IMR-90 (cell line): ENCODE measurements around the gene RAPGEF3. TPM values are rescaled to one million over a fixed set of nuclear protein-coding genes. Genes with fewer than 3 reads are reported as not detected.

Experiments used
- ATAC-seq: fragments of 200-7000 bp; cut with Tn5 transposase; 2 replicates; pipeline ENCODE4 v1.9.1; 2020; ENCODE audit warnings: low read depth, mild to moderate bottlenecking, moderate library complexity
- BruUV-seq: library from RNA; stranded (reverse); fragments of 400-500 nt; replicated peaks from 2 replicates; lab custom pipeline; 2021; lab: Mats Ljungman, UMichigan
- CTCF ChIA-PET: fragments of 300-600 bp; formaldehyde crosslinking; extraction: SDS; loops from one replicate; lab custom pipeline; 2021; ENCODE audit warnings: antibody characterized with exemption; lab: Yijun Ruan, JAX
- POLR2A ChIA-PET: fragments of 300-600 bp; sonication (Branson Sonifier 250); formaldehyde crosslinking; loops from one replicate; lab custom pipeline; 2022; ENCODE audit warnings: antibody characterized with exemption; ENCODE audit not compliant: unreplicated experiment; lab: Charles Lee
- DNase-seq: peaks from one replicate; pipeline ENCODE4 v3.0.0; 2013
- H2AFZ ChIP-seq: replicated peaks from 2 replicates; pipeline ENCODE3; 2013; ENCODE audit warnings: low read length, mild to moderate bottlenecking; ENCODE audit not compliant: poor library complexity
- H2AK5ac ChIP-seq: 2 replicates; pipeline ENCODE4 v1.6.1; 2013; ENCODE audit warnings: low read depth, low read length, inconsistent platforms
- H2AK9ac ChIP-seq: replicated peaks from 2 replicates; pipeline ENCODE3; 2013; ENCODE audit warnings: mild to moderate bottlenecking, low read depth, low read length, moderate library complexity; ENCODE audit not compliant: poor library complexity
- H2BK120ac ChIP-seq: 2 replicates; pipeline ENCODE4 v1.6.1; 2013; ENCODE audit warnings: low read depth, low read length, inconsistent platforms
- H2BK15ac ChIP-seq: 3 replicates; pipeline ENCODE4 v1.6.1; 2013; ENCODE audit warnings: low read depth, low read length, inconsistent platforms
- H2BK20ac ChIP-seq: 2 replicates; pipeline ENCODE4 v1.6.1; 2013; ENCODE audit warnings: low read depth, mild to moderate bottlenecking, inconsistent platforms, low read length, moderate library complexity
- H2BK5ac ChIP-seq: 2 replicates; pipeline ENCODE4 v1.6.1; 2013; ENCODE audit warnings: mild to moderate bottlenecking, low read depth, low read length, inconsistent platforms; ENCODE audit not compliant: poor library complexity, severe bottlenecking
- H3K14ac ChIP-seq: replicated peaks from 2 replicates; pipeline ENCODE4 v1.6.1; 2013; ENCODE audit warnings: low read depth, low read length, inconsistent platforms
- H3K18ac ChIP-seq: 2 replicates; pipeline ENCODE4 v1.6.1; 2013; ENCODE audit warnings: low read depth, low read length, control low read depth
- H3K23ac ChIP-seq: 2 replicates; pipeline ENCODE4 v1.6.1; 2013; ENCODE audit warnings: low read depth, low read length, inconsistent platforms
- H3K27ac ChIP-seq: 2 replicates; pipeline ENCODE4 v1.5.1; 2013; ENCODE audit warnings: mild to moderate bottlenecking, control low read depth, low read length; ENCODE audit not compliant: insufficient read depth
- H3K27me3 ChIP-seq: 2 replicates; pipeline ENCODE4 v1.6.1; 2013; ENCODE audit warnings: low read length; ENCODE audit not compliant: control insufficient read depth, insufficient read depth
- H3K36me3 ChIP-seq: 2 replicates; pipeline ENCODE4 v1.6.1; 2013; ENCODE audit warnings: low read length, mixed read lengths; ENCODE audit not compliant: control insufficient read depth, insufficient read depth
- H3K4ac ChIP-seq: 2 replicates; pipeline ENCODE4 v1.6.1; 2013; ENCODE audit warnings: low read depth, low read length, inconsistent platforms
- H3K4me1 ChIP-seq: 2 replicates; pipeline ENCODE4 v1.6.1; 2013; ENCODE audit warnings: low read length, mixed read lengths; ENCODE audit not compliant: control insufficient read depth, insufficient read depth
- H3K4me2 ChIP-seq: 2 replicates; pipeline ENCODE4 v1.6.1; 2013; ENCODE audit warnings: low read depth, mild to moderate bottlenecking, control low read depth, low read length, moderate library complexity
- H3K4me3 ChIP-seq: 2 replicates; pipeline ENCODE4 v1.5.1; 2013; ENCODE audit warnings: low read depth, mild to moderate bottlenecking, control low read depth, low read length, moderate library complexity; ENCODE audit not compliant: insufficient read depth
- H3K56ac ChIP-seq: 2 replicates; pipeline ENCODE4 v1.6.1; 2013; ENCODE audit warnings: low read length, inconsistent platforms; ENCODE audit not compliant: insufficient read depth; ENCODE audit errors: extremely low read depth
- H3K79me1 ChIP-seq, 2 experiments: 2 replicates each; pipeline ENCODE4 v1.6.1; 2013; ENCODE audit warnings: low read length in 2 of 2, inconsistent platforms in 1 of 2, low read depth in 1 of 2
- H3K9ac ChIP-seq: 2 replicates; pipeline ENCODE4 v1.6.1; 2013; ENCODE audit warnings: low read depth, low read length, control low read depth
- H3K9me1 ChIP-seq: 2 replicates; pipeline ENCODE4 v1.6.1; 2013; ENCODE audit warnings: low read length, inconsistent platforms; ENCODE audit not compliant: insufficient read depth
- H3K9me3 ChIP-seq: 2 replicates; pipeline ENCODE4 v1.6.1; 2013; ENCODE audit warnings: low read length; ENCODE audit not compliant: control insufficient read depth, insufficient read depth
- H4K20me1 ChIP-seq: 2 replicates; pipeline ENCODE4 v1.6.1; 2013; ENCODE audit warnings: low read length, inconsistent platforms; ENCODE audit not compliant: insufficient read depth
- H4K5ac ChIP-seq: 2 replicates; pipeline ENCODE4 v1.6.1; 2013; ENCODE audit warnings: mild to moderate bottlenecking, low read depth, low read length, control low read depth
- H4K8ac ChIP-seq, 2 experiments: 2 replicates each; pipeline ENCODE4 v1.6.1; 2013; ENCODE audit warnings: low read depth in 2 of 2, low read length in 2 of 2, control low read depth in 1 of 2, inconsistent platforms in 1 of 2
- H4K91ac ChIP-seq: 2 replicates; pipeline ENCODE4 v1.6.1; 2013; ENCODE audit warnings: low read depth, low read length, inconsistent platforms; ENCODE audit not compliant: insufficient read depth
- CEBPB ChIP-seq: IDR thresholded peaks from 2 replicates; pipeline ENCODE4 v1.6.1; 2012; ENCODE audit warnings: low read depth, low read length, improper control_type of control experiment
- MXI1 ChIP-seq: IDR thresholded peaks from 2 replicates; pipeline ENCODE4 v1.6.1; 2012; ENCODE audit warnings: low read depth, mild to moderate bottlenecking, low read length, moderate library complexity, borderline replicate concordance
- NFE2L2 ChIP-seq: fragments of 150-350 bp; IDR thresholded peaks from 2 replicates; pipeline ENCODE4 v1.6.1; 2016; ENCODE audit warnings: low read depth, mild to moderate bottlenecking, low read length
- POLR2A ChIP-seq: IDR thresholded peaks from 2 replicates; pipeline ENCODE4 v1.6.1; 2012; ENCODE audit warnings: mild to moderate bottlenecking, low read depth, low read length
- RAD21 ChIP-seq: IDR thresholded peaks from 2 replicates; pipeline ENCODE4 v1.6.1; 2012; ENCODE audit warnings: low read length, improper control_type of control experiment
- RCOR1 ChIP-seq: IDR thresholded peaks from 2 replicates; pipeline ENCODE4 v1.6.1; 2012; ENCODE audit warnings: mild to moderate bottlenecking, low read length, improper control_type of control experiment; ENCODE audit not compliant: insufficient replicate concordance
- RFX5 ChIP-seq: IDR thresholded peaks from 2 replicates; pipeline ENCODE4 v1.8.0; 2012; ENCODE audit warnings: low read depth, mild to moderate bottlenecking, low read length, moderate library complexity
- SMC3 ChIP-seq: fragments of 150-350 bp; IDR thresholded peaks from 2 replicates; pipeline ENCODE4 v1.6.1; 2016; ENCODE audit warnings: low read depth, mild to moderate bottlenecking, antibody characterized with exemption, low read length, moderate library complexity
- WGBS, 2 experiments: methylation state at CpG; one replicate each; pipeline versions ENCODE4 v1.1.5 to v1.1.7; 2013; ENCODE audit warnings: missing lambda C conversion rate in 2 of 2; ENCODE audit not compliant: insufficient read length in 1 of 2; ENCODE audit errors: extremely low coverage in 2 of 2; 5-methylcytosine and 5-hydroxymethylcytosine counted together
- dilution Hi-C: fragments of 300-500 bp; cut with HindIII; formaldehyde crosslinking; loops from one replicate; pipeline ENCODE4 v1.14.3; 2018; ENCODE audit warnings: low sequenced_read_pairs; ENCODE audit not compliant: unreplicated experiment
- in situ Hi-C: fragments of 300-500 bp; cut with MboI; formaldehyde crosslinking; loops from 3 replicates; pipeline ENCODE4 v1.14.3; 2019; ENCODE audit warnings: low sequenced_read_pairs, inconsistent platforms, mixed read lengths
- intact Hi-C: fragments of 100-400 bp; cut with micrococcal nuclease; formaldehyde crosslinking; loops from 2 replicates; pipeline ENCODE4 v1.10.0; 2022
- polyA plus RNA-seq, 3 experiments: library from polyadenylated mRNA; depleted of rRNA; stranded (reverse); fragments of >200 nt; gene quantifications; 2 replicates each; pipeline ENCODE4 v1.2.3, GENCODE V29; 2012; ENCODE audit warnings: low replicate concordance in 1 of 3
- total RNA-seq: library from RNA; depleted of rRNA; stranded (reverse); fragments of >200 nt; gene quantifications from 2 replicates; pipeline ENCODE4 v1.2.3, GENCODE V29; 2012
- TF ChIP-seq, protein P1 (sequence below): fragments of 150-350 bp; IDR thresholded peaks from 2 replicates; pipeline ENCODE4 v1.6.1; 2016; ENCODE audit warnings: low read depth, mild to moderate bottlenecking, low read length, moderate library complexity, borderline replicate concordance

Gene RAPGEF3
- total and polyA plus RNA-seq, 2 of the 4 experiments (the other 2 are of a cell fraction): 1.3 to 2.0 TPM

DNA sequence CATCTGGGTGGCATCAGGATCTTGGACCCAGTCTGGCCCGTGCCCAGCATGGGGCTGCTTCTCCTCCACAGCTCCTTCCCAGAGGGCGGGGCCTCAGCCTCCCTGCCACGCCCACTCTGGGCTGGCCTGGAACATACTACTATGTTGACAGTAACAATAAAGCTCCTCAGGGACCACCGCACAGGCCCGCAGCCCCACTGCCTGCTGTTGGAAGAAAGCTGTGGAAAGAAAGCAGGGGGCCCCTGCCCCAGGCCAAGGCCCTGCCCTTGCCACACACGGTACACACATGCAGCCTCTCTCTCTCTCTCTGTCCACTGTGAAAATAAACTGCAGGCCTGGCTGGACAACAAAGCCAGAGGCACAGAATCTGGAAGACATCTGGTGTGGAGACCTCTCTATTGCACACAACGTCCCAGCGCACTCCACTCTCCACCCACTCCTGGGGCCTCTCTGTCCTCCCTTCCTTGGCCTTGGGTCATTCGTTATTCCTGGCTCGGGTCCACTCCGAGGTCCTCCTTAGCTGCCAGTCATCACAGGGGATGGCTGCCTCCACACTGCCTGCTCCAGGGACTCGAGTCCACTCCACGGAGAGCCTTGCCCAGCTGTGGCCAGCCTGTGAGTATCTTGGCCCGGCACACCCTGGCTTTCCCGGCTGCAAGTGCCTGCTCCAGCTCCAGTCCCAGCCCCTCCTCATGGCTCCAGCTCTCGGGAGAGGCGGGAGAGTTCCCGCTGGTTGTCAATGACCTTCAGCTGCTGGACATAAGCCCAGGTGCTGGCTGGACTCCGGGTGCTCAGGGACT is 21.6 kb downstream of the RAPGEF3 start:
- TF ChIP-seq RCOR1 (no peak), SMC3 (no peak), NFE2L2 (no peak), MXI1 (no peak), POLR2A (no peak), CEBPB (no peak), RAD21 (no peak), RFX5 (no peak)
- TF ChIP-seq, protein P1, sequence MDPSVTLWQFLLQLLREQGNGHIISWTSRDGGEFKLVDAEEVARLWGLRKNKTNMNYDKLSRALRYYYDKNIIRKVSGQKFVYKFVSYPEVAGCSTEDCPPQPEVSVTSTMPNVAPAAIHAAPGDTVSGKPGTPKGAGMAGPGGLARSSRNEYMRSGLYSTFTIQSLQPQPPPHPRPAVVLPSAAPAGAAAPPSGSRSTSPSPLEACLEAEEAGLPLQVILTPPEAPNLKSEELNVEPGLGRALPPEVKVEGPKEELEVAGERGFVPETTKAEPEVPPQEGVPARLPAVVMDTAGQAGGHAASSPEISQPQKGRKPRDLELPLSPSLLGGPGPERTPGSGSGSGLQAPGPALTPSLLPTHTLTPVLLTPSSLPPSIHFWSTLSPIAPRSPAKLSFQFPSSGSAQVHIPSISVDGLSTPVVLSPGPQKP: no peak
- Histone ChIP-seq H2AK9ac (peak overlapping the region; percentile 48), H2BK15ac (no peak overlapping the region), H3K9ac (no peak overlapping the region), H3K27me3 (no peaks in the 10 kb centered on the region), H3K14ac (peak overlapping the region; percentile 2), H4K20me1 (no peaks in the 10 kb centered on the region), H4K8ac (peak overlapping the region in 1 of 2 experiments; percentile 70; a peak in 3 of 4 replicates), H3K4me1 (peaks cover 18% of the 10 kb centered on the region), H3K18ac (no peak overlapping the region; the same call in 1 of the 2 replicates), H3K4me3 (no peak overlapping the region), H2BK20ac (peak overlapping the region; percentile 43; the same call in 1 of the 2 replicates), H3K23ac (peak overlapping the region; percentile 65; the same call in 1 of the 2 replicates), H3K79me1 (no peaks in the 10 kb centered on the region), H4K91ac (no peak overlapping the region), H2AK5ac (peak overlapping the region; percentile 48; the same call in 1 of the 2 replicates), H3K9me3 (no peaks in the 10 kb centered on the region), H3K56ac (no peak overlapping the region), H4K5ac (peak overlapping the region; percentile 7; the same call in 1 of the 2 replicates), H3K4ac (peak overlapping the region; percentile 26), H3K36me3 (no peaks in the 10 kb centered on the region), H2BK120ac (peak overlapping the region; percentile 1; the same call in 1 of the 2 replicates), H2BK5ac (no peak overlapping the region), H3K27ac (peak overlapping the region; percentile 43; the same call in 1 of the 2 replicates), H3K9me1 (0 out of 2 replicates have a peak, but pooled peaks cover 5% of the 10 kb centered on the region), H3K4me2 (peak overlapping the region; percentile 18; the same call in 1 of the 2 replicates), H2AFZ (peak overlapping the region; percentile 83)
- ATAC-seq (peak; percentile 85), DNase-seq (peak; percentile 73)
- intact Hi-C loops (loop anchor here (2.0 kb wide), 1 partner anchor 22 kb away; the partner anchor contains the start of gene RAPGEF3), in situ Hi-C loops (no loop called here), dilution Hi-C loops (no loop called here)
- ChIA-PET CTCF (interaction anchor here (0.5 to 1.2 kb wide), 2 partner anchors 19 to 36 kb away, joined by 3 to 4 read pairs; partner anchors contain the start of gene SLC48A1), POLR2A (no interaction called here)
- 14% methylated on average over 8 of the region's 19 CpGs; no CpG with 5 or more reads in 1 of the 2 experiments for WGBS, 2 experiments
- no TSS peak for BruUV-seq
